K562 (cell line): Measurements from ENCODE around the gene ACAP3. TPM values are rescaled to one million over a fixed set of nuclear protein-coding genes. Genes with fewer than 3 reads are reported as not detected.

Experiments used
- ARID3B ChIP-seq: fragments of 250-450 bp; sonication (Bioruptor Pico); IDR thresholded peaks from 2 replicates; pipeline ENCODE4 v1.4.0; 2020; ENCODE audit warnings: borderline replicate concordance
- ARID4B ChIP-seq: sonication (generic); formaldehyde crosslinking; IDR thresholded peaks from 2 replicates; pipeline ENCODE4 v1.8.0; 2022; ENCODE audit warnings: mild to moderate bottlenecking, missing genetic modification reagents
- BRD4 ChIP-seq: fragments of 200-600 bp; sonication (generic); IDR thresholded peaks from 2 replicates; pipeline ENCODE4 v1.6.1; 2017; ENCODE audit warnings: inconsistent platforms
- E2F4 ChIP-seq: sonication (generic); formaldehyde crosslinking; IDR thresholded peaks from 2 replicates; pipeline ENCODE4 v1.8.0; 2022; ENCODE audit warnings: mild to moderate bottlenecking, low read depth, missing genetic modification reagents
- EP400 ChIP-seq: fragments of 450-650 bp; IDR thresholded peaks from 2 replicates; pipeline ENCODE4 v1.6.1; 2017; ENCODE audit warnings: antibody characterized with exemption, mild to moderate bottlenecking, moderate library complexity
- ETV5 ChIP-seq: sonication (generic); formaldehyde crosslinking; IDR thresholded peaks from 2 replicates; pipeline ENCODE4 v1.4.0; 2020; ENCODE audit warnings: low read depth, mild to moderate bottlenecking, missing genetic modification reagents
- NONO ChIP-seq, 2 experiments: fragments of 200-400 bp in 1 of 2; fragments of 450-650 bp in 1 of 2; formaldehyde crosslinking in 1 of 2; IDR thresholded peaks; 2 replicates each; pipeline ENCODE4 v1.6.1; 2017; ENCODE audit warnings: low read depth in 2 of 2, mild to moderate bottlenecking in 2 of 2, moderate library complexity in 2 of 2, low read length in 1 of 2
- PHF8 ChIP-seq: fragments of 200-600 bp; sonication (generic); IDR thresholded peaks from 2 replicates; pipeline ENCODE4 v1.6.1; 2012; ENCODE audit warnings: mixed run types, mild to moderate bottlenecking, inconsistent platforms, low read length, moderate library complexity, borderline replicate concordance
- RAD21 ChIP-seq, 2 experiments: fragments of 250-450 bp in 1 of 2; fragments of 450-650 bp in 1 of 2; sonication (Bioruptor Pico) in 1 of 2; formaldehyde crosslinking in 1 of 2; IDR thresholded peaks in 1 of 2; conservative IDR thresholded peaks in 1 of 2; 2 replicates each; pipeline versions ENCODE4 v1.4.0 to v1.8.0; 2020 to 2022; ENCODE audit warnings: mild to moderate bottlenecking in 2 of 2, moderate library complexity in 1 of 2
- SAFB2 ChIP-seq: fragments of 200-400 bp; formaldehyde crosslinking; IDR thresholded peaks from 2 replicates; pipeline ENCODE4 v1.6.1; 2018; ENCODE audit warnings: borderline replicate concordance, low read length, low read depth, moderate library complexity; ENCODE audit not compliant: severe bottlenecking
- SMAD1 ChIP-seq: fragments of 150-350 bp; IDR thresholded peaks from 2 replicates; pipeline ENCODE4 v1.6.1; 2014; ENCODE audit warnings: low read length, low read depth; ENCODE audit not compliant: partially characterized antibody
- SNIP1 ChIP-seq: fragments of 450-650 bp; IDR thresholded peaks from 2 replicates; pipeline ENCODE4 v1.7.1; 2017; ENCODE audit warnings: low read depth, mild to moderate bottlenecking
- ZNF165 ChIP-seq: fragments of 250-450 bp; sonication (Bioruptor Pico); IDR thresholded peaks from 2 replicates; pipeline ENCODE4 v1.4.0; 2020; ENCODE audit warnings: borderline replicate concordance
- ZNF511 ChIP-seq: sonication (generic); formaldehyde crosslinking; IDR thresholded peaks from 2 replicates; pipeline ENCODE4 v1.8.0; 2022; ENCODE audit warnings: mild to moderate bottlenecking, missing genetic modification reagents
- ZNF512 ChIP-seq: IDR thresholded peaks from 2 replicates; pipeline ENCODE4 v1.6.1; 2016; ENCODE audit warnings: missing genetic modification characterization, missing compliant biosample characterization
- ZNF766 ChIP-seq: fragments of 200-800 bp; sonication (Bioruptor generic); conservative IDR thresholded peaks from 2 replicates; pipeline ENCODE4 v1.6.1; 2016; ENCODE audit warnings: missing genetic modification characterization, missing compliant biosample characterization
- polyA plus RNA-seq, 8 experiments: library from polyadenylated mRNA; depleted of rRNA in 4 of 8; stranded (reverse) in 5 of 8; unstranded in 3 of 8; fragments of >200 nt; fragmentation: Nextera tagmentation in 2 of 8; fragmentation: Illumina TruSeq in 1 of 8; extraction: Ambion mirVana in 2 of 8; extraction: Trizol in 1 of 8; gene quantifications; 2 replicates each; pipeline versions ENCODE4 v1.2.1 to v1.2.3, GENCODE V29; 2011 to 2014; ENCODE audit warnings: inconsistent platforms in 1 of 8, missing spikeins in 1 of 8
- total RNA-seq, 7 experiments: library from RNA; depleted of rRNA in 6 of 7; stranded (reverse); fragments of >200 nt in 6 of 7; fragmentation: Illumina TruSeq in 2 of 7; extraction: Trizol in 2 of 7; gene quantifications; 2 replicates each; pipeline versions ENCODE4 v1.2.1 to v1.2.3, GENCODE V29; 2011 to 2021; ENCODE audit warnings: low replicate concordance in 1 of 7

ACAP3 gene
- total and polyA plus RNA-seq, 9 of the 15 experiments (the other 6 are each of a cell fraction or from before 2014, with no cell fraction given), result 0.01 to 49.0 (median 12.0) TPM

- no peak for TF ChIP-seq ZNF512
- peak; percentile 79; the same call in 1 of the 2 replicates for TF ChIP-seq PHF8
- TF ChIP-seq ZNF766, result peak; percentile 63; the same call in 1 of the 2 replicates
- TF ChIP-seq EP400, result peak; percentile 45; the same call in 1 of the 2 replicates
- no peak for TF ChIP-seq ZNF165 (CRISPR knock-in tag)
- peak; percentile 78 to 88 for TF ChIP-seq NONO (IDR thresholded peaks at IDR 0.05; ENCODE audit: low read depth in 2 of 2, low read length in 1 of 2)
- TF ChIP-seq RAD21 (CRISPR knock-in tag; conservative IDR thresholded peaks at IDR 0.05 in 1 of 2, IDR thresholded peaks at IDR 0.05 in 1 of 2), result peak; percentile 43 to 56; a peak in 3 of 4 replicates
- TF ChIP-seq ZNF511 (CRISPR knock-in tag), result peak; percentile 83; the same call in 1 of the 2 replicates
- no peak for TF ChIP-seq E2F4 (CRISPR knock-in tag)
- TF ChIP-seq SAFB2, result no peak
- TF ChIP-seq ETV5 (CRISPR knock-in tag), result peak; percentile 62; the same call in 1 of the 2 replicates
- peak; percentile 84; the same call in 1 of the 2 replicates for TF ChIP-seq ARID4B
- TF ChIP-seq SMAD1, result no peak
- peak; percentile 93; the same call in 1 of the 2 replicates for TF ChIP-seq ARID3B (CRISPR knock-in tag)
- no peak for TF ChIP-seq SNIP1
- TF ChIP-seq BRD4, result no peak
Observed at GRCh38 chr1:1349256-1350012, 41.7 kb upstream of the ACAP3 start, which contains the start of gene DVL1 (continued).
